B cell (primary cell): ENCODE results near the gene PRR35. TPM values are rescaled to one million over a fixed set of nuclear protein-coding genes. Genes with fewer than 3 reads are reported as not detected.

Experiments used
- ATAC-seq: fragments of 200-7000 bp; cut with Tn5 transposase; one replicate; pipeline ENCODE4 v1.10.0; 2021; ENCODE audit warnings: low read depth, mild to moderate bottlenecking, moderate number of reproducible peaks, moderate library complexity
- CTCF ChIA-PET: fragments of 350-600 bp; sonication (Branson Sonifier 250); formaldehyde crosslinking; loops from one replicate; lab custom pipeline; 2021; ENCODE audit warnings: antibody characterized with exemption, inconsistent platforms; lab: Charles Lee
- POLR2A ChIA-PET: fragments of 350-600 bp; sonication (Branson Sonifier 250); formaldehyde crosslinking; loops from one replicate; lab custom pipeline; 2021; ENCODE audit warnings: antibody characterized with exemption; lab: Charles Lee
- DNase-seq: peaks from one replicate; pipeline ENCODE4 v3.0.0; 2013
- H2AFZ ChIP-seq: 2 replicates; pipeline ENCODE4 v1.6.1; 2012; ENCODE audit warnings: mild to moderate bottlenecking, low read depth, low read length; ENCODE audit not compliant: insufficient read depth, poor library complexity, severe bottlenecking
- H3K27ac ChIP-seq, 2 donors: 1 replicate in 1 of 2; 2 replicates in 1 of 2; pipeline ENCODE4 v1.5.1; 2012 to 2013; ENCODE audit warnings: low read length in 2 of 2, mild to moderate bottlenecking in 2 of 2, moderate library complexity in 1 of 2
- H3K27me3 ChIP-seq, 4 experiments: fragments of 200-600 bp in 1 of 4; sonication (generic) in 1 of 4; replicated peaks in 1 of 4; 1 replicate in 2 of 4; 2 replicates in 2 of 4; pipeline versions ENCODE4 v1.6.1 to v1.7.0; 2013 to 2016; ENCODE audit warnings: low read length in 3 of 4, mild to moderate bottlenecking in 2 of 4, mixed read lengths in 1 of 4, moderate library complexity in 1 of 4; ENCODE audit not compliant: insufficient read depth in 4 of 4, control insufficient read depth in 3 of 4; ENCODE audit errors: control extremely low read depth in 1 of 4
- H3K36me3 ChIP-seq, 2 experiments: replicated peaks in 1 of 2; 1 replicate in 1 of 2; 2 replicates in 1 of 2; pipeline versions ENCODE4 v1.6.1 to v1.7.1; 2013; ENCODE audit warnings: low read length in 1 of 2; ENCODE audit not compliant: insufficient read depth in 2 of 2, control insufficient read depth in 1 of 2; ENCODE audit errors: control extremely low read depth in 1 of 2, extremely low read depth in 1 of 2
- H3K4me1 ChIP-seq, 2 donors: fragments of 200-600 bp in 1 of 2; sonication (generic) in 1 of 2; 1 replicate in 1 of 2; 2 replicates in 1 of 2; pipeline versions ENCODE4 v1.5.1 to v1.6.1; 2013 to 2017; ENCODE audit warnings: low read length in 2 of 2; ENCODE audit not compliant: control insufficient read depth in 2 of 2, insufficient read depth in 2 of 2
- H3K4me2 ChIP-seq: replicated peaks from 2 replicates; pipeline ENCODE3; 2012; ENCODE audit warnings: mild to moderate bottlenecking, low read depth, low read length; ENCODE audit not compliant: poor library complexity, severe bottlenecking
- H3K4me3 ChIP-seq, 5 experiments: fragments of 200-600 bp in 1 of 5; sonication (generic) in 1 of 5; 1 replicate in 3 of 5; 2 replicates in 2 of 5; pipeline versions ENCODE4 v1.5.1 to v1.7.0; 2011 to 2016; ENCODE audit warnings: low read length in 4 of 5, mild to moderate bottlenecking in 4 of 5, low read depth in 2 of 5, control low read depth in 1 of 5, moderate library complexity in 1 of 5; ENCODE audit not compliant: insufficient read depth in 1 of 5; ENCODE audit errors: control extremely low read depth in 1 of 5, extremely low read depth in 1 of 5
- H3K79me2 ChIP-seq: fragments of 200-600 bp; sonication (generic); one replicate; pipeline ENCODE4 v1.6.0; 2016; ENCODE audit warnings: low read length; ENCODE audit not compliant: control insufficient read depth, insufficient read depth
- H3K9ac ChIP-seq: fragments of 200-600 bp; sonication (generic); 2 replicates; pipeline ENCODE4 v1.6.1; 2017; ENCODE audit warnings: mild to moderate bottlenecking, low read length, moderate library complexity
- H3K9me3 ChIP-seq, 3 donors: one replicate each; pipeline versions ENCODE4 v1.6.1 to v1.7.1; 2013; ENCODE audit warnings: low read length in 2 of 3; ENCODE audit not compliant: control insufficient read depth in 2 of 3, insufficient read depth in 1 of 3; ENCODE audit errors: control extremely low read depth in 1 of 3
- H4K20me1 ChIP-seq: 2 replicates; pipeline ENCODE4 v1.6.0; 2012; ENCODE audit warnings: mild to moderate bottlenecking, low read length; ENCODE audit not compliant: insufficient read depth, control insufficient read depth, poor library complexity, severe bottlenecking
- H3K27ac Mint-ChIP-seq: one replicate; pipeline ENCODE4 v1.8.0; 2021; ENCODE audit warnings: mixed read lengths
- H3K27me3 Mint-ChIP-seq: one replicate; pipeline ENCODE4 v1.8.0; 2021; ENCODE audit warnings: mixed read lengths
- H3K4me1 Mint-ChIP-seq: one replicate; pipeline ENCODE4 v1.8.0; 2021; ENCODE audit warnings: mixed read lengths
- H3K4me3 Mint-ChIP-seq: one replicate; pipeline ENCODE4 v1.8.0; 2021; ENCODE audit warnings: mixed read lengths
- H3K9me3 Mint-ChIP-seq: one replicate; pipeline ENCODE4 v1.8.0; 2022; ENCODE audit warnings: mixed read lengths; ENCODE audit not compliant: insufficient read depth
- EZH2 ChIP-seq: IDR thresholded peaks from 2 replicates; pipeline ENCODE4 v1.6.1; 2012; ENCODE audit warnings: borderline replicate concordance, low read depth, mild to moderate bottlenecking, moderate library complexity, low read length; ENCODE audit not compliant: insufficient read depth, poor library complexity, severe bottlenecking
- WGBS: methylation state at CpG from one replicate; pipeline ENCODE4 v1.1.5; 2013; ENCODE audit warnings: missing lambda C conversion rate; ENCODE audit not compliant: insufficient coverage; 5-methylcytosine and 5-hydroxymethylcytosine counted together
- intact Hi-C: fragments of 100-400 bp; cut with micrococcal nuclease; formaldehyde crosslinking; loops from one replicate; pipeline ENCODE4 v1.10.0; 2022
- polyA plus RNA-seq: library from polyadenylated mRNA; depleted of rRNA; stranded (reverse); fragments of >200 nt; gene quantifications from 2 replicates; pipeline ENCODE4 v1.2.3, GENCODE V29; 2012
- total RNA-seq, 2 donors: library from RNA; stranded (reverse); fragments of 120-200 nt in 1 of 2; gene quantifications; 1 replicate in 1 of 2; 2 replicates in 1 of 2; pipeline versions ENCODE4 v1.2.3 to v1.2.4, GENCODE V29; 2013 to 2022
- TF ChIP-seq, protein P1 (sequence below): fragments of 200-600 bp; IDR thresholded peaks from one replicate; pipeline ENCODE4 v1.8.0; 2022; ENCODE audit warnings: antibody characterized with exemption, mild to moderate bottlenecking

PRR35 gene
- total and polyA plus RNA-seq, 2 donors (not counting 1 experiment from before 2014, with no cell fraction given), result not detected

GRCh38 chr16:576823-577201 is 16.6 kb downstream of the PRR35 start:
- no peak overlapping the region for H3K27ac Mint-ChIP-seq
- WGBS, result 19% methylated on average over 3 of the region's 8 CpGs
- Histone ChIP-seq H3K79me2 (no peaks in the 10 kb centered on the region), H3K9ac (no peak overlapping the region), H2AFZ (no peak overlapping the region), H3K4me2 (no peak overlapping the region), H3K27ac (no peak overlapping the region), H3K4me3 (no peak overlapping the region), H3K36me3 (peaks cover 0 to 5% of the 10 kb centered on the region in 2 experiments), H3K9me3 (no peaks in the 10 kb centered on the region), H3K27me3 (no peaks in the 10 kb centered on the region), H4K20me1 (no peaks in the 10 kb centered on the region), H3K4me1 (peaks cover 0 to 8% of the 10 kb centered on the region in 2 donors)
- peaks cover 5% of the 10 kb centered on the region for H3K4me1 Mint-ChIP-seq
- no peak for TF ChIP-seq EZH2
- TF ChIP-seq, protein P1, sequence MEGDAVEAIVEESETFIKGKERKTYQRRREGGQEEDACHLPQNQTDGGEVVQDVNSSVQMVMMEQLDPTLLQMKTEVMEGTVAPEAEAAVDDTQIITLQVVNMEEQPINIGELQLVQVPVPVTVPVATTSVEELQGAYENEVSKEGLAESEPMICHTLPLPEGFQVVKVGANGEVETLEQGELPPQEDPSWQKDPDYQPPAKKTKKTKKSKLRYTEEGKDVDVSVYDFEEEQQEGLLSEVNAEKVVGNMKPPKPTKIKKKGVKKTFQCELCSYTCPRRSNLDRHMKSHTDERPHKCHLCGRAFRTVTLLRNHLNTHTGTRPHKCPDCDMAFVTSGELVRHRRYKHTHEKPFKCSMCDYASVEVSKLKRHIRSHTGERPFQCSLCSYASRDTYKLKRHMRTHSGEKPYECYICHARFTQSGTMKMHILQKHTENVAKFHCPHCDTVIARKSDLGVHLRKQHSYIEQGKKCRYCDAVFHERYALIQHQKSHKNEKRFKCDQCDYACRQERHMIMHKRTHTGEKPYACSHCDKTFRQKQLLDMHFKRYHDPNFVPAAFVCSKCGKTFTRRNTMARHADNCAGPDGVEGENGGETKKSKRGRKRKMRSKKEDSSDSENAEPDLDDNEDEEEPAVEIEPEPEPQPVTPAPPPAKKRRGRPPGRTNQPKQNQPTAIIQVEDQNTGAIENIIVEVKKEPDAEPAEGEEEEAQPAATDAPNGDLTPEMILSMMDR, result no peak
- DNase-seq, result no peak
- ATAC-seq, result no peak
- CTCF ChIA-PET, result interaction anchor here (0.7 to 1.2 kb wide), 4 partner anchors 17 to 185 kb away, joined by 3 to 4 read pairs (median 3); no protein-coding TSS in a partner anchor
- H3K4me3 Mint-ChIP-seq, result no peak overlapping the region
- POLR2A ChIA-PET, result interaction anchor here (0.7 kb wide), 1 partner anchor 832 kb away, joined by 5 read pairs; no protein-coding TSS in a partner anchor
- intact Hi-C loops, result no loop called here
- H3K9me3 Mint-ChIP-seq, result no peaks in the 10 kb centered on the region
- H3K27me3 Mint-ChIP-seq, result no peaks in the 10 kb centered on the region

- H3K9ac ChIP-seq, result no peak overlapping the region
- H3K4me1 ChIP-seq, result peaks cover 0 to 8% of the 10 kb centered on the region in 2 donors
- H3K9me3 ChIP-seq, result no peaks in the 10 kb centered on the region
- H2AFZ ChIP-seq, result no peak overlapping the region
- intact Hi-C loops, result loop anchor here (2.0 kb wide), 1 partner anchor 33 kb away; no protein-coding TSS in a partner anchor
- no peaks in the 10 kb centered on the region for H3K27me3 ChIP-seq
- H3K4me3 ChIP-seq, result no peak overlapping the region
- DNase-seq (no peak), ATAC-seq (no peak)
- Mint-ChIP-seq H3K9me3 (no peaks in the 10 kb centered on the region), H3K4me1 (peaks cover 4% of the 10 kb centered on the region), H3K4me3 (no peak overlapping the region), H3K27ac (no peak overlapping the region), H3K27me3 (no peaks in the 10 kb centered on the region)
- H3K36me3 ChIP-seq, result peaks cover 0 to 5% of the 10 kb centered on the region in 2 experiments
- no peaks in the 10 kb centered on the region for H4K20me1 ChIP-seq
- no peaks in the 10 kb centered on the region for H3K79me2 ChIP-seq
- H3K27ac ChIP-seq, result no peak overlapping the region
- ChIA-PET POLR2A (no interaction called here), CTCF (interaction anchor here (1.2 kb wide), 1 partner anchor 184 kb away, joined by 3 read pairs; no protein-coding TSS in a partner anchor)
- no peak overlapping the region for H3K4me2 ChIP-seq
- WGBS, result 98% methylated on average over 13 of the region's 13 CpGs
- TF ChIP-seq, protein P1, result no peak
- TF ChIP-seq EZH2, result no peak
Observed at GRCh38 chr16:577796-578195, 17.6 kb downstream of the PRR35 start.
